PC-9 (cell line): ENCODE data around the gene ERVK3-1. TPM values are rescaled to one million over a fixed set of nuclear protein-coding genes. Genes with fewer than 3 reads are reported as not detected.

ENCODE experiments used
- BruUV-seq: library from RNA; stranded (reverse); fragments of 400-500 nt; replicated peaks from 2 replicates; lab custom pipeline; 2021; lab: Mats Ljungman, UMichigan
- CTCF ChIA-PET: fragments of 300-600 bp; sonication (Branson Sonifier 250); formaldehyde crosslinking; loops from one replicate; lab custom pipeline; 2022; ENCODE audit warnings: antibody characterized with exemption; lab: Charles Lee
- POLR2A ChIA-PET: fragments of 300-600 bp; sonication (Branson Sonifier 250); formaldehyde crosslinking; loops from one replicate; lab custom pipeline; 2022; ENCODE audit warnings: antibody characterized with exemption; ENCODE audit not compliant: unreplicated experiment; lab: Charles Lee
- DNase-seq, 2 experiments: peaks; one replicate each; pipeline versions ENCODE4 v3.0.0 to v3.0.0-alpha.2; 2015 to 2022; ENCODE audit warnings: mixed read lengths in 1 of 2
- H2AFZ ChIP-seq: fragments of 200-600 bp; sonication (generic); 2 replicates; pipeline ENCODE4 v1.8.1; 2017; ENCODE audit warnings: antibody characterized with exemption
- H3F3A ChIP-seq: fragments of 200-600 bp; sonication (generic); 2 replicates; pipeline ENCODE4 v1.8.1; 2017; ENCODE audit warnings: antibody characterized with exemption, mild to moderate bottlenecking, low read depth; ENCODE audit not compliant: insufficient read depth
- H3K27ac ChIP-seq: fragments of 200-600 bp; sonication (generic); 2 replicates; pipeline ENCODE4 v1.6.1; 2016; ENCODE audit warnings: mixed run types
- H3K27me3 ChIP-seq: fragments of 200-600 bp; sonication (generic); 2 replicates; pipeline ENCODE4 v1.6.1; 2016; ENCODE audit warnings: low read depth, mixed run types; ENCODE audit not compliant: insufficient read depth
- H3K36me3 ChIP-seq: fragments of 200-600 bp; sonication (generic); 2 replicates; pipeline ENCODE4 v1.6.1; 2016; ENCODE audit warnings: low read depth, mixed run types
- H3K4me1 ChIP-seq: fragments of 200-600 bp; sonication (generic); replicated peaks from 2 replicates; pipeline ENCODE4 v1.6.1; 2016; ENCODE audit warnings: mixed run types; ENCODE audit not compliant: insufficient read depth
- H3K4me2 ChIP-seq: fragments of 200-600 bp; sonication (generic); 2 replicates; pipeline ENCODE4 v1.6.1; 2017; ENCODE audit warnings: mixed run types
- H3K4me3 ChIP-seq: fragments of 200-600 bp; sonication (generic); 2 replicates; pipeline ENCODE4 v1.6.1; 2016; ENCODE audit warnings: mixed run types
- H3K79me2 ChIP-seq: fragments of 200-600 bp; sonication (generic); 2 replicates; pipeline ENCODE4 v1.6.1; 2017; ENCODE audit warnings: low read depth, mixed run types
- H3K9me2 ChIP-seq: fragments of 200-600 bp; sonication (generic); 2 replicates; pipeline ENCODE4 v1.8.1; 2017; ENCODE audit warnings: mild to moderate bottlenecking; ENCODE audit not compliant: insufficient read depth
- H3K9me3 ChIP-seq: fragments of 200-600 bp; sonication (generic); 2 replicates; pipeline ENCODE4 v1.8.1; 2016; ENCODE audit warnings: low read depth; ENCODE audit not compliant: insufficient read depth
- H4K20me1 ChIP-seq: fragments of 200-600 bp; sonication (generic); 2 replicates; pipeline ENCODE4 v1.8.1; 2017; ENCODE audit not compliant: insufficient read depth
- CTCF ChIP-seq: fragments of 200-600 bp; sonication (generic); conservative IDR thresholded peaks from 2 replicates; pipeline ENCODE4 v1.6.1; 2017; ENCODE audit warnings: mixed run types, antibody characterized with exemption, mild to moderate bottlenecking, moderate library complexity
- EZH2 ChIP-seq: fragments of 200-600 bp; sonication (generic); IDR thresholded peaks from 2 replicates; pipeline ENCODE4 v1.8.0; 2017; ENCODE audit warnings: antibody characterized with exemption, low read depth
- intact Hi-C: fragments of 100-400 bp; cut with micrococcal nuclease; formaldehyde crosslinking; loops from one replicate; pipeline ENCODE4 v1.10.0; 2022; ENCODE audit not compliant: unreplicated experiment
- total RNA-seq: library from RNA; stranded (reverse); gene quantifications from 2 replicates; pipeline ENCODE4 v1.2.3, GENCODE V29; 2021

Gene ERVK3-1
- total RNA-seq, 1 experiment from 2014 or later: 21.3 TPM

- DNase-seq: no peak
- Histone ChIP-seq H3K4me2 (no peak overlapping the region), H3K4me1 (no peaks in the 10 kb centered on the region), H3K36me3 (no peaks in the 10 kb centered on the region), H2AFZ (no peak overlapping the region), H3K79me2 (no peaks in the 10 kb centered on the region), H3K9me2 (no peaks in the 10 kb centered on the region), H4K20me1 (no peaks in the 10 kb centered on the region), H3K27me3 (no peaks in the 10 kb centered on the region), H3K4me3 (no peak overlapping the region), H3K27ac (no peak overlapping the region), H3F3A (no peaks in the 10 kb centered on the region), H3K9me3 (no peaks in the 10 kb centered on the region)
- intact Hi-C loops: no loop called here
- no TSS peak for BruUV-seq
- ChIA-PET CTCF (no interaction called here), POLR2A (no interaction called here)
- no peak for TF ChIP-seq CTCF
- no peak for TF ChIP-seq EZH2
Observed at GRCh38 chr19:58354478-58355030, 49.4 kb downstream of the ERVK3-1 start.

GRCh38 chr19:58355215-58355796 lies 50.1 kb downstream of the ERVK3-1 start:
- H3K79me2 ChIP-seq: no peaks in the 10 kb centered on the region
- H3K4me2 ChIP-seq: no peak overlapping the region
- H3K27ac ChIP-seq: no peak overlapping the region
- intact Hi-C loops: no loop called here
- H3F3A ChIP-seq: no peaks in the 10 kb centered on the region
- TF ChIP-seq CTCF: no peak
- no peak for TF ChIP-seq EZH2
- no peak overlapping the region for H2AFZ ChIP-seq
- H3K4me1 ChIP-seq: no peaks in the 10 kb centered on the region
- no TSS peak for BruUV-seq
- H3K36me3 ChIP-seq: no peaks in the 10 kb centered on the region
- no peaks in the 10 kb centered on the region for H4K20me1 ChIP-seq
- no peaks in the 10 kb centered on the region for H3K27me3 ChIP-seq
- no peak for DNase-seq
- ChIA-PET POLR2A (interaction anchor here (0.7 kb wide), 1 partner anchor 8 kb away, joined by 3 read pairs; no protein-coding TSS in a partner anchor), CTCF (no interaction called here)
- H3K4me3 ChIP-seq: no peak overlapping the region
- no peaks in the 10 kb centered on the region for H3K9me3 ChIP-seq
- H3K9me2 ChIP-seq: no peaks in the 10 kb centered on the region

GRCh38 chr19:58355908-58356765 lies 51.0 kb downstream of the ERVK3-1 start:
- no peaks in the 10 kb centered on the region for H3K36me3 ChIP-seq
- H3K4me3 ChIP-seq: no peak overlapping the region
- no peaks in the 10 kb centered on the region for H3K9me3 ChIP-seq
- no peak for TF ChIP-seq CTCF
- no peak for TF ChIP-seq EZH2
- intact Hi-C loops: no loop called here
- no peak overlapping the region for H3K4me2 ChIP-seq
- no peaks in the 10 kb centered on the region for H3K27me3 ChIP-seq
- no peak for DNase-seq
- H3K4me1 ChIP-seq: no peaks in the 10 kb centered on the region
- BruUV-seq: no TSS peak
- ChIA-PET POLR2A (no interaction called here), CTCF (no interaction called here)
- no peaks in the 10 kb centered on the region for H3K9me2 ChIP-seq
- no peak overlapping the region for H3K27ac ChIP-seq
- no peaks in the 10 kb centered on the region for H3F3A ChIP-seq
- H4K20me1 ChIP-seq: no peaks in the 10 kb centered on the region
- H3K79me2 ChIP-seq: peaks cover 3% of the 10 kb centered on the region
- H2AFZ ChIP-seq: no peak overlapping the region
